Keratinocyte (primary cell): ENCODE data around the gene SPACA9.

Source experiments
- EZH2 ChIP-seq: IDR thresholded peaks from one replicate; pipeline ENCODE4 v1.6.1; 2012; ENCODE audit warnings: inconsistent platforms, mild to moderate bottlenecking, low read length, moderate library complexity
- TF ChIP-seq, protein P1 (sequence below), 3 experiments: IDR thresholded peaks in 1 of 3; conservative IDR thresholded peaks in 1 of 3; optimal IDR thresholded peaks in 1 of 3; 2 replicates in 2 of 3; 3 replicates in 1 of 3; pipeline versions ENCODE3 to v1.5.1; 2011; ENCODE audit warnings: low read length in 3 of 3, mild to moderate bottlenecking in 3 of 3, moderate library complexity in 2 of 3, control low read depth in 1 of 3, inconsistent platforms in 1 of 3; ENCODE audit not compliant: insufficient read depth in 2 of 3; ENCODE audit errors: extremely low read depth in 1 of 3

DNA sequence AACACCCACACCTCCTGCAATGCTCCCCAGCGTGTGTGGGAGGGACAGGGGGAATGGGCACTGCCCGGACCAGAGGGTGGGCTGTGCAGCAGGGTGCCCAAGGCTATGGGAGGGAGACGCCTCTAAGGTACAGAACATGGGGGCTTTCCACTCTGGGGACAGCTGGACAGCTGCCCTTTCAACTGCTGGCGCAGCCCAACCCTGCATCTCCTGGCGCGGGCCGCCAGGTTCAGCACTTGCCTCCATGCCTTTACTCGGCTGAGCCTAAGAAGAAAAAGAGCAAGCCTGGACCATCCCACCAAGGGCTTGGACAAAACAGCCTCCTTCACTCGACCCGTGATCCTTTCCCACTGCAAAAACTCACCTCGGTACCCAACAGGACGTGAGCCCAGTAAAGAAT lies 15.6 kb upstream of the SPACA9 start:
- TF ChIP-seq, protein P1, sequence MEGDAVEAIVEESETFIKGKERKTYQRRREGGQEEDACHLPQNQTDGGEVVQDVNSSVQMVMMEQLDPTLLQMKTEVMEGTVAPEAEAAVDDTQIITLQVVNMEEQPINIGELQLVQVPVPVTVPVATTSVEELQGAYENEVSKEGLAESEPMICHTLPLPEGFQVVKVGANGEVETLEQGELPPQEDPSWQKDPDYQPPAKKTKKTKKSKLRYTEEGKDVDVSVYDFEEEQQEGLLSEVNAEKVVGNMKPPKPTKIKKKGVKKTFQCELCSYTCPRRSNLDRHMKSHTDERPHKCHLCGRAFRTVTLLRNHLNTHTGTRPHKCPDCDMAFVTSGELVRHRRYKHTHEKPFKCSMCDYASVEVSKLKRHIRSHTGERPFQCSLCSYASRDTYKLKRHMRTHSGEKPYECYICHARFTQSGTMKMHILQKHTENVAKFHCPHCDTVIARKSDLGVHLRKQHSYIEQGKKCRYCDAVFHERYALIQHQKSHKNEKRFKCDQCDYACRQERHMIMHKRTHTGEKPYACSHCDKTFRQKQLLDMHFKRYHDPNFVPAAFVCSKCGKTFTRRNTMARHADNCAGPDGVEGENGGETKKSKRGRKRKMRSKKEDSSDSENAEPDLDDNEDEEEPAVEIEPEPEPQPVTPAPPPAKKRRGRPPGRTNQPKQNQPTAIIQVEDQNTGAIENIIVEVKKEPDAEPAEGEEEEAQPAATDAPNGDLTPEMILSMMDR (optimal IDR thresholded peaks at IDR 0.05 in 1 of 3, IDR thresholded peaks at IDR 0.05 in 1 of 3, conservative IDR thresholded peaks at IDR 0.05 in 1 of 3; ENCODE audit: extremely low read depth in 1 of 3, insufficient read depth in 2 of 3, low read length in 3 of 3) = no peak
- no peak for TF ChIP-seq EZH2
